Thyroid gland (tissue), 4 donors: ENCODE measurements around the gene OR10H1. TPM values are rescaled to one million over a fixed set of nuclear protein-coding genes. Genes with fewer than 3 reads are reported as not detected.

Experiments
- DNase-seq, 2 donors: peaks; one replicate each; pipeline ENCODE4 v3.0.0-alpha.2; 2019
- H3K27ac ChIP-seq, 3 donors: fragments of 200-600 bp; sonication (generic); 1 replicate in 2 of 3; 2 replicates in 1 of 3; pipeline ENCODE4 v1.5.1; 2016 to 2019; ENCODE audit warnings: mild to moderate bottlenecking in 1 of 3, moderate library complexity in 1 of 3
- H3K27me3 ChIP-seq: fragments of 200-600 bp; sonication (generic); one replicate; pipeline ENCODE4 v1.5.1; 2019
- H3K36me3 ChIP-seq, 2 donors: fragments of 200-600 bp; sonication (generic); one replicate each; pipeline ENCODE4 v1.5.1; 2016 to 2019
- H3K4me1 ChIP-seq, 2 donors: fragments of 200-600 bp; sonication (generic); one replicate each; pipeline ENCODE4 v1.5.1; 2017 to 2019
- H3K4me3 ChIP-seq, 3 donors: fragments of 200-600 bp; sonication (generic); replicated peaks in 1 of 3; 1 replicate in 2 of 3; 2 replicates in 1 of 3; pipeline ENCODE4 v1.5.1; 2016; ENCODE audit warnings: mild to moderate bottlenecking in 1 of 3
- H3K9me3 ChIP-seq: fragments of 200-600 bp; sonication (generic); one replicate; pipeline ENCODE4 v1.5.1; 2017
- CTCF ChIP-seq, 6 experiments: fragments of 200-600 bp in 3 of 6; fragments of 450-650 bp in 3 of 6; sonication (generic) in 3 of 6; IDR thresholded peaks; one replicate each; pipeline ENCODE4 v1.5.1; 2016 to 2019; ENCODE audit warnings: antibody characterized with exemption in 6 of 6, mild to moderate bottlenecking in 2 of 6, inconsistent platforms in 1 of 6, moderate library complexity in 1 of 6
- POLR2A ChIP-seq, 2 donors: fragments of 450-650 bp; IDR thresholded peaks; one replicate each; pipeline ENCODE4 v1.6.1; 2017; ENCODE audit warnings: antibody characterized with exemption in 2 of 2, mild to moderate bottlenecking in 2 of 2, moderate library complexity in 1 of 2
- WGBS, 2 donors: methylation state at CpG; one replicate each; pipeline ENCODE4 v1.1.5; 2017; 5-methylcytosine and 5-hydroxymethylcytosine counted together
- intact Hi-C: fragments of 100-400 bp; cut with DNase I; formaldehyde crosslinking; loops from one replicate; pipeline ENCODE4 v1.15.1; 2023
- total RNA-seq, 4 donors: library from RNA; depleted of rRNA; stranded (reverse); fragments of >200 nt; gene quantifications; one replicate each; pipeline ENCODE4 v1.2.3, GENCODE V29; 2016

OR10H1 gene
- total RNA-seq, 4 donors from 2014 or later: not detected

- intact Hi-C loops: no loop called here
- H3K9me3 ChIP-seq: no peaks in the 10 kb centered on the region
Observed at GRCh38 chr19:15828121-15828610, 12.7 kb upstream of the OR10H1 start.

GRCh38 chr19:15825753-15826152 lies 10.3 kb upstream of the OR10H1 start:
- H3K27me3 ChIP-seq: no peaks in the 10 kb centered on the region
- intact Hi-C loops: no loop called here
- H3K4me1 ChIP-seq: no peaks in the 10 kb centered on the region
- DNase-seq: no peak
- WGBS, 2 donors: 49 to 93% methylated on average over 1 of the region's 1 CpG
- H3K27ac ChIP-seq: no peak overlapping the region
- H3K9me3 ChIP-seq: no peaks in the 10 kb centered on the region
- TF ChIP-seq POLR2A (IDR thresholded peaks at IDR 0.05): no peak
- no peak for TF ChIP-seq CTCF (IDR thresholded peaks at IDR 0.05)
- H3K4me3 ChIP-seq: no peak overlapping the region
- no peaks in the 10 kb centered on the region for H3K36me3 ChIP-seq

More at GRCh38 chr19:15828121-15828610, 12.7 kb upstream of the OR10H1 start:
- H3K4me3 ChIP-seq: no peak overlapping the region
- TF ChIP-seq POLR2A (IDR thresholded peaks at IDR 0.05) (no peak), CTCF (IDR thresholded peaks at IDR 0.05) (no peak)
- WGBS, 2 donors: 56 to 59% methylated on average over 7 of the region's 7 CpGs
- no peak for DNase-seq
- H3K27ac ChIP-seq: no peak overlapping the region
- no peaks in the 10 kb centered on the region for H3K27me3 ChIP-seq
- H3K4me1 ChIP-seq: no peaks in the 10 kb centered on the region
- no peaks in the 10 kb centered on the region for H3K36me3 ChIP-seq

GRCh38 chr19:15820646-15821045 lies 5.2 kb upstream of the OR10H1 start:
- H3K4me3 ChIP-seq: no peak overlapping the region
- TF ChIP-seq POLR2A (IDR thresholded peaks at IDR 0.05) (no peak), CTCF (IDR thresholded peaks at IDR 0.05) (no peak)
- no peaks in the 10 kb centered on the region for H3K27me3 ChIP-seq
- no peaks in the 10 kb centered on the region for H3K36me3 ChIP-seq
- intact Hi-C loops: no loop called here
- no peak overlapping the region for H3K27ac ChIP-seq
- H3K4me1 ChIP-seq: no peaks in the 10 kb centered on the region
- no peak for DNase-seq
- H3K9me3 ChIP-seq: no peaks in the 10 kb centered on the region
- WGBS, 2 donors: 89 to 92% methylated on average over 8 of the region's 8 CpGs

GRCh38 chr19:15813916-15814315 lies 1.5 kb downstream of the OR10H1 start:
- DNase-seq: no peak
- Histone ChIP-seq H3K9me3 (no peaks in the 10 kb centered on the region), H3K36me3 (no peaks in the 10 kb centered on the region), H3K27ac (no peak overlapping the region), H3K4me3 (no peak overlapping the region), H3K27me3 (no peaks in the 10 kb centered on the region), H3K4me1 (no peaks in the 10 kb centered on the region)
- intact Hi-C loops: no loop called here
- WGBS, 2 donors: 37 to 47% methylated on average over 7 of the region's 7 CpGs
- no peak for TF ChIP-seq CTCF (IDR thresholded peaks at IDR 0.05)
- no peak for TF ChIP-seq POLR2A (IDR thresholded peaks at IDR 0.05)

- no peak for TF ChIP-seq CTCF (IDR thresholded peaks at IDR 0.05)
- Histone ChIP-seq H3K36me3 (no peaks in the 10 kb centered on the region), H3K4me3 (no peak overlapping the region), H3K27me3 (no peaks in the 10 kb centered on the region), H3K4me1 (no peaks in the 10 kb centered on the region), H3K9me3 (no peaks in the 10 kb centered on the region), H3K27ac (no peak overlapping the region)
- 15 to 20% methylated on average over 6 of the region's 6 CpGs for WGBS, 2 donors
- intact Hi-C loops: no loop called here
- DNase-seq: no peak
Observed at GRCh38 chr19:15812060-15812722, 3.3 kb downstream of the OR10H1 start.
